CD4-positive, alpha-beta T cell (primary cell): ENCODE data around the gene MMP13. TPM values are rescaled to one million over a fixed set of nuclear protein-coding genes. Genes with fewer than 3 reads are reported as not detected.

ENCODE experiments used
- ATAC-seq: fragments of 200-7000 bp; cut with Tn5 transposase; one replicate; pipeline ENCODE4 v1.10.0; 2022; ENCODE audit warnings: mild to moderate bottlenecking; ENCODE audit not compliant: poor library complexity
- CTCF ChIA-PET: fragments of 350-600 bp; sonication (Branson Sonifier 250); formaldehyde crosslinking; loops from one replicate; lab custom pipeline; 2021; ENCODE audit warnings: antibody characterized with exemption, inconsistent platforms; lab: Charles Lee
- POLR2A ChIA-PET: fragments of 350-600 bp; sonication (Branson Sonifier 250); formaldehyde crosslinking; loops from one replicate; lab custom pipeline; 2021; ENCODE audit warnings: antibody characterized with exemption, inconsistent platforms; lab: Charles Lee
- DNase-seq, 14 experiments: peaks; one replicate each; pipeline ENCODE4 v3.0.0-alpha.2; 2013 to 2020; ENCODE audit warnings: mixed read lengths in 2 of 14
- H3K27ac ChIP-seq, 2 donors: one replicate each; pipeline versions ENCODE4 v1.5.1 to v1.7.0; 2013; ENCODE audit warnings: low read length in 2 of 2, low read depth in 1 of 2, mild to moderate bottlenecking in 1 of 2
- H3K27me3 ChIP-seq, 2 experiments: 1 replicate in 1 of 2; 2 replicates in 1 of 2; pipeline versions ENCODE4 v1.6.1 to v1.7.0; 2013; ENCODE audit warnings: low read length in 2 of 2, control low read depth in 1 of 2, mild to moderate bottlenecking in 1 of 2, moderate library complexity in 1 of 2; ENCODE audit not compliant: insufficient read depth in 2 of 2, control insufficient read depth in 1 of 2
- H3K36me3 ChIP-seq: one replicate; pipeline ENCODE4 v1.6.1; 2013; ENCODE audit warnings: low read length, control low read depth; ENCODE audit not compliant: insufficient read depth
- H3K4me1 ChIP-seq: one replicate; pipeline ENCODE4 v1.6.1; 2013; ENCODE audit warnings: low read length, control low read depth; ENCODE audit not compliant: insufficient read depth
- H3K4me3 ChIP-seq: one replicate; pipeline ENCODE4 v1.5.1; 2013; ENCODE audit warnings: mild to moderate bottlenecking, low read length, moderate library complexity
- H3K9me3 ChIP-seq, 2 experiments: 1 replicate in 1 of 2; 2 replicates in 1 of 2; pipeline versions ENCODE4 v1.6.1 to v1.7.0; 2013; ENCODE audit warnings: low read length in 2 of 2, mild to moderate bottlenecking in 2 of 2, control low read depth in 1 of 2, moderate library complexity in 1 of 2; ENCODE audit not compliant: control insufficient read depth in 1 of 2, insufficient read depth in 1 of 2
- H3K27ac Mint-ChIP-seq: one replicate; pipeline ENCODE4 v1.8.0; 2020; ENCODE audit warnings: mixed read lengths
- H3K27me3 Mint-ChIP-seq: one replicate; pipeline ENCODE4 v1.8.0; 2021; ENCODE audit warnings: mixed read lengths
- H3K36me3 Mint-ChIP-seq: one replicate; pipeline ENCODE4 v1.8.0; 2021; ENCODE audit warnings: low read depth, mixed read lengths
- H3K4me1 Mint-ChIP-seq: one replicate; pipeline ENCODE4 v1.8.0; 2021; ENCODE audit warnings: low read depth, mixed read lengths
- H3K4me3 Mint-ChIP-seq: one replicate; pipeline ENCODE4 v1.8.0; 2020; ENCODE audit warnings: mild to moderate bottlenecking, mixed read lengths
- H3K9me3 Mint-ChIP-seq: one replicate; pipeline ENCODE4 v1.8.0; 2020; ENCODE audit warnings: mixed read lengths
- CTCF ChIP-seq: fragments of 200-600 bp; IDR thresholded peaks from one replicate; pipeline ENCODE4 v1.8.0; 2022; ENCODE audit warnings: antibody characterized with exemption, mild to moderate bottlenecking
- intact Hi-C, 2 experiments: fragments of 100-400 bp; cut with DNase I in 1 of 2; cut with micrococcal nuclease in 1 of 2; formaldehyde crosslinking; loops; one replicate each; pipeline versions ENCODE4 v1.15.1 to v1.9.0; 2023 to 2025; cut with DNase I, micrococcal nuclease
- total RNA-seq, 174 experiments: library from RNA in 2 of 174; stranded (reverse) in 2 of 174; gene quantifications; one replicate each; pipeline ENCODE4 v1.2.3 and lab custom pipeline; 2021 to 2026

Gene MMP13
- total RNA-seq, 2 experiments from 2014 or later = not detected

GRCh38 chr11:102967497-102967896 lies 12.0 kb upstream of the MMP13 start:
- intact Hi-C loops = no loop called here
- POLR2A ChIA-PET = no interaction called here
- H3K9me3 ChIP-seq = no peaks in the 10 kb centered on the region
- no peaks in the 10 kb centered on the region for H3K36me3 ChIP-seq
- peaks cover 5 to 13% of the 10 kb centered on the region in 2 experiments for H3K27me3 ChIP-seq
- peaks cover 23% of the 10 kb centered on the region for H3K27me3 Mint-ChIP-seq
- CTCF ChIA-PET = no interaction called here
- H3K4me3 ChIP-seq = no peak overlapping the region
- no peak overlapping the region for H3K27ac ChIP-seq
- H3K27ac Mint-ChIP-seq = no peak overlapping the region
- no peaks in the 10 kb centered on the region for H3K36me3 Mint-ChIP-seq
- H3K4me3 Mint-ChIP-seq = no peak overlapping the region
- no peak for TF ChIP-seq CTCF
- H3K4me1 ChIP-seq = no peaks in the 10 kb centered on the region
- DNase-seq (no peak), ATAC-seq (no peak)
- no peaks in the 10 kb centered on the region for H3K9me3 Mint-ChIP-seq
- no peaks in the 10 kb centered on the region for H3K4me1 Mint-ChIP-seq

GRCh38 chr11:102966011-102966410 lies 10.5 kb upstream of the MMP13 start:
- H3K27me3 Mint-ChIP-seq = peaks cover 8% of the 10 kb centered on the region
- DNase-seq (no peak), ATAC-seq (no peak)
- no peak for TF ChIP-seq CTCF
- Histone ChIP-seq H3K27me3 (peaks cover 0 to 8% of the 10 kb centered on the region in 2 experiments), H3K36me3 (no peaks in the 10 kb centered on the region), H3K4me1 (no peaks in the 10 kb centered on the region), H3K9me3 (no peaks in the 10 kb centered on the region), H3K4me3 (no peak overlapping the region), H3K27ac (no peak overlapping the region)
- CTCF ChIA-PET = no interaction called here
- no peaks in the 10 kb centered on the region for H3K9me3 Mint-ChIP-seq
- POLR2A ChIA-PET = interaction anchor here (0.6 kb wide), 1 partner anchor 258 kb away, joined by 3 read pairs; no protein-coding TSS in a partner anchor
- no peaks in the 10 kb centered on the region for H3K36me3 Mint-ChIP-seq
- intact Hi-C loops = no loop called here
- no peak overlapping the region for H3K4me3 Mint-ChIP-seq
- no peaks in the 10 kb centered on the region for H3K4me1 Mint-ChIP-seq
- no peak overlapping the region for H3K27ac Mint-ChIP-seq

GRCh38 chr11:102964867-102965266 lies 9.3 kb upstream of the MMP13 start:
- no peak overlapping the region for H3K4me3 ChIP-seq
- no peaks in the 10 kb centered on the region for H3K4me1 ChIP-seq
- H3K4me3 Mint-ChIP-seq = no peak overlapping the region
- no peaks in the 10 kb centered on the region for H3K36me3 ChIP-seq
- no peaks in the 10 kb centered on the region for H3K9me3 ChIP-seq
- no peak overlapping the region for H3K27ac ChIP-seq
- H3K9me3 Mint-ChIP-seq = no peaks in the 10 kb centered on the region
- ChIA-PET CTCF (no interaction called here), POLR2A (no interaction called here)
- ATAC-seq (no peak), DNase-seq (no peak)
- no peaks in the 10 kb centered on the region for H3K27me3 ChIP-seq
- intact Hi-C loops = no loop called here
- no peaks in the 10 kb centered on the region for H3K36me3 Mint-ChIP-seq
- peaks cover 5% of the 10 kb centered on the region for H3K27me3 Mint-ChIP-seq
- TF ChIP-seq CTCF = no peak
- H3K4me1 Mint-ChIP-seq = no peaks in the 10 kb centered on the region
- no peak overlapping the region for H3K27ac Mint-ChIP-seq
